Neural crest cell (in vitro differentiated cells): ENCODE results near the gene SPATA13. TPM values are rescaled to one million over a fixed set of nuclear protein-coding genes. Genes with fewer than 3 reads are reported as not detected.

Experiments
- DNase-seq: peaks from one replicate; pipeline ENCODE4 v3.0.0; 2021; ENCODE audit warnings: low read depth, mixed read lengths, low spot score
- H3K27ac Mint-ChIP-seq: one replicate; pipeline ENCODE4 v1.8.0; 2021; ENCODE audit warnings: mild to moderate bottlenecking, mixed read lengths; ENCODE audit not compliant: unreplicated experiment
- H3K27me3 Mint-ChIP-seq: 2 replicates; pipeline ENCODE4 v1.8.0; 2021; ENCODE audit warnings: low read depth, mild to moderate bottlenecking, mixed read lengths
- H3K36me3 Mint-ChIP-seq: 2 replicates; pipeline ENCODE4 v1.8.0; 2021; ENCODE audit warnings: low read depth, mild to moderate bottlenecking, mixed read lengths
- H3K4me1 Mint-ChIP-seq: 2 replicates; pipeline ENCODE4 v1.8.0; 2021; ENCODE audit warnings: mixed read lengths
- H3K4me3 Mint-ChIP-seq: one replicate; pipeline ENCODE4 v1.8.0; 2021; ENCODE audit warnings: mild to moderate bottlenecking, mixed read lengths
- H3K9me3 Mint-ChIP-seq: 2 replicates; pipeline ENCODE4 v1.8.0; 2021; ENCODE audit warnings: mixed read lengths
- CTCF ChIP-seq: fragments of 200-600 bp; sonication (generic); conservative IDR thresholded peaks from 2 replicates; pipeline ENCODE4 v1.5.0; 2021; ENCODE audit warnings: antibody characterized with exemption, mild to moderate bottlenecking
- total RNA-seq: library from RNA; stranded (reverse); gene quantifications from 2 replicates; pipeline ENCODE4 v1.2.1, GENCODE V29; 2021

SPATA13 gene
- total RNA-seq, 1 donor from 2014 or later = 45.8 TPM

GRCh38 chr13:24207841-24208667, 47.5 kb downstream of the SPATA13 start:
- no peak for DNase-seq
- Mint-ChIP-seq H3K27ac (no peak overlapping the region), H3K4me3 (no peak overlapping the region), H3K4me1 (peaks cover 25% of the 10 kb centered on the region), H3K36me3 (peaks cover 12% of the 10 kb centered on the region), H3K27me3 (no peaks in the 10 kb centered on the region), H3K9me3 (no peaks in the 10 kb centered on the region)
- TF ChIP-seq CTCF = no peak

- H3K36me3 Mint-ChIP-seq = peaks cover 12% of the 10 kb centered on the region
- no peak overlapping the region for H3K4me3 Mint-ChIP-seq
- no peaks in the 10 kb centered on the region for H3K9me3 Mint-ChIP-seq
- H3K27ac Mint-ChIP-seq = no peak overlapping the region
- peaks cover 14% of the 10 kb centered on the region for H3K4me1 Mint-ChIP-seq
- no peaks in the 10 kb centered on the region for H3K27me3 Mint-ChIP-seq
- no peak for TF ChIP-seq CTCF
- no peak for DNase-seq
Observed at GRCh38 chr13:24209138-24209537, 48.6 kb downstream of the SPATA13 start.

DNA sequence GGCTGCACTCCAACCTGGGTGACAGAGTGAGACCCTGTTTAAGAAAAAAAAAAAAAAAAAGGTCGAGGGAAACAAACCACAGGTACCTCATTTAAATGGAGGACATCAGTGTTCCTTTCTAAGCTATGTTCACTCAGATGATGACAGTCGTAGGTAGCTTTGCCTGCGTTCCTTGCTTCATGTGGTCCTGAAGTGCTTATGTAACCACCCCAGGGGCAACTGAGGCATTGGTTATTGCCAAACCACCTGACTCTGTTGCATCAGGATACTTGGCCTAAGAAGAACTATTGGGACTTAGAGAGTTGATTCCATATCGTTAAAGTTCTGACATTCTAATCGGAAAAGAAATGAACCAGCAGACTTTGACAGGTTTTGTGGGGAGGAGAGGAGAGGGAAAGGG, 51.7 kb downstream of the SPATA13 start:
- H3K36me3 Mint-ChIP-seq = peaks cover 7% of the 10 kb centered on the region
- H3K27ac Mint-ChIP-seq = no peak overlapping the region
- TF ChIP-seq CTCF = no peak
- no peaks in the 10 kb centered on the region for H3K9me3 Mint-ChIP-seq
- H3K4me1 Mint-ChIP-seq = peaks cover 31% of the 10 kb centered on the region
- no peak overlapping the region for H3K4me3 Mint-ChIP-seq
- H3K27me3 Mint-ChIP-seq = no peaks in the 10 kb centered on the region
- DNase-seq = no peak

DNA sequence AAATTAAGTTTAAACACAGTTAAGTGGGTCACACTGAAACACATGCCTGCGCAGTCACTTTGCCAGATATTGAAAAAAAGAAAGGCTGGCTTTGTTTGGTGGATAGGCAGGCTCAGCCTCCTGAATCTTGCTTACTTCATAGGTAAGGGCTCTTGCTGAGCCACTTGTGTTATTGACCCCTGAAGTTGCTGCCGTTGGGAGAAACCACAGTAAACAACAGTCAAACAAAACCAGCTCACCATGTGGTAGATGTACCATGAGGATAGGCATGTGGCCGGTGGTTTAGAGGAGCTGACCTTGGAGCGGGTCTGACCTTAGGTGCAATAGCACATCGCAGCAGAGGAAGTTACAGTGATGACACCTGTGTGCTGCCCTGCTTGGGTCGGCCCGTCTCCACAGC, 52.2 kb downstream of the SPATA13 start:
- Mint-ChIP-seq H3K27me3 (no peaks in the 10 kb centered on the region), H3K9me3 (no peaks in the 10 kb centered on the region), H3K27ac (no peak overlapping the region), H3K4me1 (peaks cover 35% of the 10 kb centered on the region), H3K36me3 (peaks cover 7% of the 10 kb centered on the region), H3K4me3 (no peak overlapping the region)
- no peak for DNase-seq
- no peak for TF ChIP-seq CTCF

DNA sequence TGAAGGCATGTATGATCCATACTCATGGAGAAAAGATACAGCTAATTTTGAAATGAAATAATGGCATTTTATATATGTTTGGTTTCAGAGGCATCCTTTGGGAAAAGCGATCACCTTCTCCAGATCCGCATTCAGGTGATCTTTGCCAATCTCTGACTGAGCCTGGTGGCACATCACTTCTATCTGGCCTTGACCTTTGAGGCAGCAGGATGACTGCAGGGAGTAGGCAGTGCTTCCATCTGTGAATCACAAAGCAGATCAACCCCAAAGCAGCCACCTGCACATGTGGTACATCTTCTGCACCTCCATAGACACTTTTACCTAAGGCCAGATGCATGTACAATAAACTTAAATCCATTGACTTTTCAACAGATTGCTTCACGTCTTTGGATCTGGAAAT, 53.4 kb downstream of the SPATA13 start:
- Mint-ChIP-seq H3K4me1 (peaks cover 48% of the 10 kb centered on the region), H3K4me3 (no peak overlapping the region), H3K9me3 (no peaks in the 10 kb centered on the region), H3K27me3 (no peaks in the 10 kb centered on the region), H3K27ac (no peak overlapping the region), H3K36me3 (peaks cover 7% of the 10 kb centered on the region)
- no peak for TF ChIP-seq CTCF
- no peak for DNase-seq
